CD4-positive, alpha-beta T cell treated with Interleukin-17A for 4 hours (primary cell): Measurements from ENCODE around the gene HPN.
A peak's percentile ranks its signal among the peaks of the same experiment; 100 is the strongest.
"Not testable (repeated sequence)": the region's sequence is repeated elsewhere in the genome, so short reads cannot be mapped to it uniquely, and the experiment has no call there.

Experiments used
- DNase-seq: peaks from one replicate; pipeline ENCODE4 v3.0.0-alpha.2; 2020; ENCODE audit warnings: mixed read lengths

The HPN gene

DNA sequence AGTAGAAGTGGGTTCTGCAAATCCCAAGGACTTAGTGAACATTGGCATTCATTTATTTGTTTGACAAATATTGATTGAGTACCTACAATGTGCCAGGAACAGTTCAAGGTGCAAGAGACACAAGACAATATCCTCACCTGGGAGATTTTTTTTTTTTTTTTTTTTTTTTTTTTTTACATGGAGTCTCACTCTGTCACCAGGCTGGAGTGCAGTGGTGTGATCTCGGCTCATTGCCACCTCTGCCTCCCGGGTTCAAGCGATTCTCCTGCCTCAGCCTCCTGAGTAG, 13.0 kb upstream of the HPN start:
- DNase-seq: not testable (repeated sequence)

DNA sequence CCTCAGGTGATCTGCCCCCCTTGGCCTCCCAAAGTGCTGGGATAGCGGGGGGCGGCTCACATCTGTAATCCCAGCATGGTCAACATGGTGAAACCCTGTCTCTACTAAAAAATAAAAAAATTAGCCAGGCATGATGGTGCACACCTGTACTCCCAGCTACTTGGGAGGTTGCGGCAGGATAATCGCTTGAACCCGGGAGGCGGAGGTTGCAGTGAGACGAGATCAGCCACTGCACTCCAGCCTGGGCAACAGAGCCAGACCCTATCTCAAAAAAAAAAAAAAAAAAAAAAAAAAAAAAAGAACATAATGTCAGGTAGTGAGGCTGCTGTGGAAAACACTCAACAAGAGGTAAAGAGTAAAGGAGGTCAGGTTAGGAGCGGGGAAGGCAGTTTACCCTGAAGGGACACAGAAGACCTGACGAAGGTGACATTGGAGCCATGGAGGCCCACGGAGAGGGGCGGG, 12.2 kb upstream of the HPN start:
- DNase-seq: not testable (repeated sequence)

DNA sequence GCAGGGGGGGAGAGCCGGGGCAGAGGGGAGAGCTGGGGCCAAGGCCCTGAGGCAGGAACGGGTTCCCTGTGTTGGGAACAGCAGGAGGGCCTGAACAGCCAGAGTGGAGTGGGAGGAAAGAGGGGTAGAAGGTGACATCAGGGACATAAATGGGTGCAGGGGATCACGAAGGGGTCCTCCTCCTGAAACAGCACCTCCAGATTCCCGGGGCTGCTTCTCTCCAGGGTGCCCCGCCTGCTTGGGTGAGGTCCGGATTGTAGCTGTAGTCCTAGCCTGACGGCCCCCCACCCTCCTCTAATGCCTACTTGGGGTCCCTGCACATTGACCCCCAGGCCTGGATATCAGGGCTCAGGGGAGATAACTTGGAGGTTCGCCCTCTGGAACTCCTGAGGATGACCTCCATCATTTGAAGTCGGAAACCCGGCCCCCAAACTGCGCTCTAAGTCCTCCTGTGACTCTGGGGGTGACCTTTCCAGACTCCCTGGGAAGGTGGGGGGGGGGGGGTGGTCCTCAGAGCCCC, 11.7 kb upstream of the HPN start:
- no peak for DNase-seq

DNA sequence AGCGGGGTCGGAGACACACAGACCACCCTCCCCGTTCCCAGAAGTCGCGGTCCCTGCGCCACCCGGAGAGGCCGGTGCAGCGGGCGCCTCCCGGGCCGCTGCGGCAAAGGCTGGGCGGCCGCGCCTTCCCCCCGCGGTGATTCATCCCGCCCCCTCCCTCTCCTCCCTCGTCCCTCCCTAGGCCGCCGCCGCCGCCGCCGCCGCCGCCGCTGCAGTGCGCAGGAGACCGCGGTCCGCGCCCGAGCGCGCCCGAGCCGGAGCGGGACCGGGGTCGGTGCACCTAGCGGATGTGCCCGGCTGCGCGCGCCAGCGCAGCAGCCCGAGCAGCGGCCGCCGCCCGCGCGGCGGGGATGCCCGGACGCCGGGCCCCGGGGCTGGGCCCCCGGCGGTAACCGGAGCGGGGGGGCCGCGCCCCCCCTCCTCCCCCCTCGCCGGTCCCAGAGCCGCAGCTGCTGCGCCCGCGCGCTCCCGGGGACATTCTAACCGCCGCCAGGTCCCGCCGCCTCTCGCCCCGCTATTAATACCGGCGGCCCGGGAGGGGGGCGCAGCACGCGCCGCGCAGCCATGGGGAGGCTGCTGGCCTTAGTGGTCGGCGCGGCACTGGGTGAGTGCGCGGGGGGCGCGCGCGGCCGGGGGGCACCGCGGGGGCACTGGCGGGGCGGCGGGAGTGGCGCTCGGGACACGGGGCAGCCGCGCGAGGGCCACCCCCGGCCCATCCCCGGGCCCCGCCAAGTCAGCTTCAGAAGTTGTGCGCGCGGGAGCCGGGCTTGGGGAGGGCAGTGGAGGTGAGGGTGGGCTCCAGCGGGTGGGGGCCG, 11.1 kb upstream of the HPN start, which contains the start of gene SCN1B:
Gene SCN1B, plus strand, starts transcription at position 214 of the 815 bp plus-strand sequence. Its CDS starts 351 bp downstream, at position 565.
- DNase-seq: peak; percentile 82

DNA sequence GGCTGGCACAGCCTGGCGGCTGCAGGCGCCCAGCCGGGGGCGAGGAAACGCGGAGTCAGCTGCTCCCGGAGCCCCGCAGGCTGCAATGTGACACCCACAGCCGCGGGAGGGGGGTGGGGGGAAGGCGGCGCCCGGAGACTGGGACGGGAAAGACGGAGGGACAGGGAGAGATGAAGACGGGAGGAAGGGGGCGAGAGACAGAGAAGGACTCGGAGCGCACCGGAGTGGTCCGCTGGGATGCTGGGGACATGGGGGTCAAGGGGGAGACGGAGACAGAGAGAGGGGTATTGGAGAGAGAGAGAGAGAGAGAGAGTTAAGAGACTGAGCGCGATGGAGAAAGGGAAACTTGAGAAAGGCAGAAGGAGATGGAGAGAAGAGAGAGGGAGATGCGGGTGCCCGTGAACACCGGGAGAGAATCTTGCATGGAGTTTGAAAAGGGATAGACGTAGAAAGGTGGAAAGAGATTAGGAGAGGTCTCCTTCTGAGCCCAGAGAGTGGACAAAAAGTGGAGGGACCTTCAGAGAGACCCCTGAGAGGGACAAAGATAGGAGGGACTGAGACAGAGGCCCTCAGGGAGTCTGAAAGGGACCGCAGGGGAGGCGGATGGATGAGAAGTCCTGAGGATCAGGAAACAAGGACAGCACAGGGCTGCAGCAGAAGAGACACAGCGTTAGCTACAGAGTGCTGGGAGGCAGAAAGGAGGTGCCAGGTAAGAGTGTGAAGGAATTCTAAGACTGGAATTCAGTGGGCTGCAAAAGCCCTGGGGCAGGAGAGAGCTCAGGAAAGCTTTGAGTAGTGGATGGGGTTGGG, 10.2 kb upstream of the HPN start:
- no peak for DNase-seq

DNA sequence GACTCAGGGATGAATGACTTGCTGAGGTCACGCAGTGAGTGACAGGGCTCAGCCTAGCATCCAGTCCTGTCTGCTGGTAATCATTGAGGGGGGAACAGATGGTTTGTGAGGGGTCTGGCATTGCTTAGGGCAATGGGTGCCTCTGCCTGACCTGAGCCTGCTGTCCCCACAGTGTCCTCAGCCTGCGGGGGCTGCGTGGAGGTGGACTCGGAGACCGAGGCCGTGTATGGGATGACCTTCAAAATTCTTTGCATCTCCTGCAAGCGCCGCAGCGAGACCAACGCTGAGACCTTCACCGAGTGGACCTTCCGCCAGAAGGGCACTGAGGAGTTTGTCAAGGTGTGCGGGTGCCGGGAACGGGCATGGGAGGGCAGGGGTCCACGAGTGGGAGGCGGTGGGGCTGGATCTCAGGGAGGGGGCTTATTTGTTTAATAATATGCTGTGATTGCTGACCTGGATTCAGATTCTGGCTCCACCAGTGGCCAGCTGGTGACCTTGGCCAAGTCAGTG, 9.1 kb upstream of the HPN start:
- DNase-seq: no peak

DNA sequence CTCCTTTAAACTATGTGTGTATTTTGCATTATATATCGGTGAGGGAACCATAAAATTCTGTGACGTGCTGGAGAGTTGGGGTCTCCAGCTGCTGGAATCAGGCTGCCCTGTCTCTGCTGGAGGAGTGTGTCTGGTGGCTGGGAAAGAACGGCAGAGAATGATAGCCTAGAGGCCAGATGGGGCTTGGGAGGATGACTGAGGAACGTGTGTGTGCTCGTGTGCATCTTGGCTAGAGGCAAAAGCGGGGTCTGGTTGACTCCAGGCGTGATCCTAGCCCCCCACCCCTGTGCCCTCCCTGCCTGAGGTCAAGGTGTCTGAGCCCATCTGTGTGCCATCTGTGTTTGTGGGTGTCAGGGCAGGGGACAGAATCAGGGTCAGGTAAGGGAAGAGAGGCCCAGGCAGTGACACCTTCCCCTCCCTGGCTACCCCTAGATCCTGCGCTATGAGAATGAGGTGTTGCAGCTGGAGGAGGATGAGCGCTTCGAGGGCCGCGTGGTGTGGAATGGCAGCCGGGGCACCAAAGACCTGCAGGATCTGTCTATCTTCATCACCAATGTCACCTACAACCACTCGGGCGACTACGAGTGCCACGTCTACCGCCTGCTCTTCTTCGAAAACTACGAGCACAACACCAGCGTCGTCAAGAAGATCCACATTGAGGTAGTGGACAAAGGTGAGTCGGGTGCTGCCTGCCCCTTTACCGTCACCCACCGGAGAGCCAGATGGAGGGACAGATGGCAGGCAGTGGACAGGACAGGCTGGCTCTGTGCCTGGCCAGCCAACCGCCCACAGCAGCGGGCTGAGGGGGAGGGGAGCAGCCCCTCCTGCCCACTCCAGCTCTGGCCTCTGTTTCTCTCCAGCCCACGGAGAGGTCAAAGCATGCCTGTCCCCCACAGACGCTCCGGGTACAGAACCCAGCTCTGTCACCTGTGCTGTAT, 8.2 kb upstream of the HPN start:
- no peak for DNase-seq

DNA sequence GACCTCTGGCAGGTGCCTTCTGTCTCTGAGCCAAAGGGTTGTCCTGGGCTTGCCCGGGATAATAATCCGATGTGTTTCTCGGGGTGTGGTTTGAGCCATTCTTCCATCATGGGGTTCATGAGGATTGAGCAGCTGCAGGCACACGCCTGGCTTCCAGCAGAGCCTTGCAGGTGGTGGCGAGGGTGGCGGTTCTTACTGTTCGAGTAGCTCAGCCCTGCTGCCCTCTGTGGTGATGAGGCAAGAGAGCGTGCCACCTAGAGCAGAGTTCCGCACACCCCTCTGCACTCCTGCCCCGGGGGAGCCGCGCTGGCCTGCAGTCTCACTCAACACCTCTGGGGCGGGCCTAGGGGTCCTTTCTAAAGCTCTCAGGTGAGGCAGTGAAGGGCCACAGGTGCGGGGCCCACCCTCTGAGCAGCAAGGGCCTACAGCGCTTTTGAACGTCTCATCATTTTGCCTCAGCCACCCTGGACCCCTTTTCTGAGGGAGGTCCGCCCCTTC, 7.5 kb upstream of the HPN start:
- DNase-seq: no peak

DNA sequence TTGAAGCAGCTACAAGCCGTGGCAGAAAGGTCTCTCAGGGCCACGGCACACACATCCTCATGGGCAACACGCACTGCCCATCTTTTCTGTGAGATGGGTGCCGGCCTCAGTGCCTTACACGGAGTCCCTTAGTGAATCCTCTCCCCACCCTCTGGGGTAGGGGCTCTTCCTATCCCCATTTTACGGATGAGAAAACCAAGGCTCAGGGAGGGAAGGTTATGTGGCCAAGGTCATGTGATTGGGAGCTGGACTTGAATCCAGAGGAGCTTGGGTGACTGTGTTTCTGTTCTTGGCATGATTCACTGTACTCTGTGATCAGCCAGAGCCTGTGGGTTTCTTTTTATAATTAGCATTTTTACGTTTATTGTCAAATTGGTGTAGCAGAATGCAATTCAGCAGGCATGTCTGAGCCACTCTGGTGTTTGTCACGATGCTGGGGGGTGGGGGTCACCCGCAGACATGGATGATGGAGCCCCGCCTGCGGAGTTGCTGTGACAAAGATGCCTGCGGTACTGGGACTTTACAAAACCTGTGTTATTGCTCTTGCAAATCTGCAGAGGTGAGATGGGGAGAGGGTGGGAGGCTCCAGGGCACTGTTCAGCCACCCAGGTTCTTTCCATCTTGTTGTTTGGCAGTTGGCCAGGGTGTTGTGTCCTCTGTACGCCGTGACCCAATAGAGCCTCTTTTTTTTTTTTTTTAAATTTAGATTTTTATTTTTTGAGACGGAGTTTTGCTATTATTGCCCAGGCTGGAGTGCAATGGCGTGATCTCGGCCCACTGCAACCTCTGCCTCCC, 6.7 kb upstream of the HPN start:
- no peak for DNase-seq

DNA sequence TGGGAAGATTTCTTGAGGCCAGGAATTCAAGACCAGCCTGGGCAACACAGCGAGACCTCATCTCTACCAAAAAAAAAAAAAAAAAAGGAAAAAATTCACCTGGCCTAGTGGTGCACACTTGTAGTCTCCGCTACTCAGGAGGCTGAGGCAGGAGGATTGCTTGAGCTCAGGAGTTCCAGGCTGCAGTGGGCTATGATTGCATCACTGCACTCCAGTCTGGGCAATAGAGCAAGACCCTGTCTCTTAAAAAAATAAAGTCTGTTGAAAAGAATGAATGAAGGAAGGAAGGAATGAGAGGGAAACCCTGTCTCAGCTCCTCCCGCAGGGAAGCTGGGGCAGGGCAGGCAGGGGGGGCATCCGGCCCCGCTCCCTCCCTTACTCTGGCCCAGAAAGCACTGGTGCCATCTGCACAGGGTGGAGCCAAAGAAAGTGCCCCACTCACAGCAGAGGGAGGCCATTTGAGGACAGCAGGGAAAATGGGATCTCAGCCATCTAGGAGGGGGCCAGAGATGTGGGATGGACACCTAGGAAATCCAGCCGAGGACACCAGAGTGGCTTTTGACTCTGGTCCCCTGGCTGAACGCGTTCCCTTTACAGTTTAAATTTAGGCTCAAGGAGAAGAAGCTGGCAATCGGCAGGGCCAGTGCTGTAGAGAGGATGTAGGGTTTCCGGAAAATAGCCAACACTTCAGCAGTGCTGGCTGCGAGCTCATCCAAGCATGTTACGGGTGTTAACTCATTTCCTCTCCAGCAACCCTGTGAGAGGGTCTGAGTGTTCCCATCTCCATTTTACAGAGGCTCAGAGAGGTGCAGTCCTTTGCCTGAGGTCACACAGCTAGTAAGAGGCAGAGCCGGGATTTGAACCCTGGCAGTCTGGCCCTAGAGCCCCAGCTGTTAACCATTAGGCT, 3.6 kb upstream of the HPN start:
- no peak for DNase-seq

DNA sequence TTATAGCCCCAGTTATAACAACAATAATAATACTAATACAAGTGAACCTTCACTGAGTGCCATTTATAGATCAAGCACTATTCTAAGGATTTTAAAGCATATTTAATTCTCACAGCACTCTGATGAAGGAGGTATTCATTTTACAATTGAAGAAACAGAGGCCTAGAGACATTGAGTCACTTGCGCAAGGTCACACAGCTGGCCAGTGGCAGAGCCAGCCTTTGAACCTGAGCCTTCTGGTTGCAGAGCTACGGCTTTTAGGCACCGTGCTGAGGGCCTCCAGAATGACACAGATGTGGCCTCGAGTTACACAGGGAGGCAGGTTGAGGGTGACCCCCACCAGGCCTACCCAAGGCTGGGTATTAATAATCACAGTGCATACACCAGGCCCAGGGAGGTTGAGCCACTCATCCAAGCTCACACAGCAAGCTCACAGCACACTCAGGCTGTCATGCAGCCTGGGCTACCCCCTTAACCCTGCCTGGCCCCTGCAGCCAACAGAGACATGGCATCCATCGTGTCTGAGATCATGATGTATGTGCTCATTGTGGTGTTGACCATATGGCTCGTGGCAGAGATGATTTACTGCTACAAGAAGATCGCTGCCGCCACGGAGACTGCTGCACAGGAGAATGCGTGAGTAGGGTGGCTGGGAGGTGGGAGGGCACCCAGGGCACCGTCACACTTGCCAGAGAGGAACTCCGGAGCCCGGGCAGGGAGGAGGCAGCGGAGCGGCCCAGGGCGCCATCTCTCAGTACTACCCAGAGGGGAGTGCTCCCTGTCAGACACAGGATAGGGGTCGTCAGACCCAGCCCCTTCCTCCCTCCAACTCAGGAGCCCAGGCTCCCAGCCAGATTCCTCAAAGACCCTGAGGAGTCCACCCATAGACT, 2.7 kb upstream of the HPN start:
- no peak for DNase-seq

DNA sequence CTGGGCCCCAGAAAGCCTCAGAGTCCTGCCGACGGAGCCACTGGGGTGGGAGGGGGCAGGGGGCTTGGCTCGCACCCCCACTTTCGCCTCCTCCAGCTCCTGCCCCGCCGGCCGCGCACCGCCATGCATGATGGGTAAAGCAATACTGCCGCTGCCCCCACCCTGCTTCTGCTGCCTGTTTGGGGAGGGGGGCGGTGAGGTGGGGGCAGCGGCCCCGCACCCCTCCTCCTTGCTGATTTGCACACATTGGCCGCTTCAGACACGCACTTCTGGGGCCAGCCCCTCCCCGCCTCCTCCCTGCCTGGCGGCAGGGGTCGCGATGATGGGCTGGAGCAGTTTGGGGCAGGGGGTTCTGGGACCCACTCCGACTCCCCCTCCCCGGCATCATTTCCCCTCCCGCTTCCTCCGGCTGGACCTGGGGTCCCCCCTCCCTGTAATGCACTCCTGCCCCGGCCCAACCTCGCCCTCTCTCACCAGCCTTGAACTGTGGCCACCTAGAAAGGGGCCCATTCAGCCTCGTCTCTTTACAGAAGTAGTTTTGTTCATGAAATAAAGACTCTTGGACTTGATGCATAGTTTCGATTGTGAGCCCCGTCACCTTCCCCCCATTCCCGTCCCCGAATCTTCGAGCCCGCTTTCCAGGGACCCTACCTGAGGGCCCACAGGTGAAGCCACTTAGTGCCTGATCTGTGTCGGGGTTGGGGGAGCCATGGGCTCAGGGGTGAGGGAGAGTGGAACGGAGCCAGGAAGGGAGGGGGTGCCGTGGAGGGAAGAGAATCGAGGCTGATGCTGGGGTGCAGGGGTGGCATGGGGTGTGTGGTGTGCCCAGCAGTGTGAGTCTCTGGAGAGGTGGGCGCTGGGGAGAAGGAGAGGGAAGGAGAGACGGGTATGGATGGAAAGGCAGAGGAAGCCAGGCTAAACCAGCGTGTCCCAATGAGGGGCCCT, 1.4 kb upstream of the HPN start:
- DNase-seq: no peak

DNA sequence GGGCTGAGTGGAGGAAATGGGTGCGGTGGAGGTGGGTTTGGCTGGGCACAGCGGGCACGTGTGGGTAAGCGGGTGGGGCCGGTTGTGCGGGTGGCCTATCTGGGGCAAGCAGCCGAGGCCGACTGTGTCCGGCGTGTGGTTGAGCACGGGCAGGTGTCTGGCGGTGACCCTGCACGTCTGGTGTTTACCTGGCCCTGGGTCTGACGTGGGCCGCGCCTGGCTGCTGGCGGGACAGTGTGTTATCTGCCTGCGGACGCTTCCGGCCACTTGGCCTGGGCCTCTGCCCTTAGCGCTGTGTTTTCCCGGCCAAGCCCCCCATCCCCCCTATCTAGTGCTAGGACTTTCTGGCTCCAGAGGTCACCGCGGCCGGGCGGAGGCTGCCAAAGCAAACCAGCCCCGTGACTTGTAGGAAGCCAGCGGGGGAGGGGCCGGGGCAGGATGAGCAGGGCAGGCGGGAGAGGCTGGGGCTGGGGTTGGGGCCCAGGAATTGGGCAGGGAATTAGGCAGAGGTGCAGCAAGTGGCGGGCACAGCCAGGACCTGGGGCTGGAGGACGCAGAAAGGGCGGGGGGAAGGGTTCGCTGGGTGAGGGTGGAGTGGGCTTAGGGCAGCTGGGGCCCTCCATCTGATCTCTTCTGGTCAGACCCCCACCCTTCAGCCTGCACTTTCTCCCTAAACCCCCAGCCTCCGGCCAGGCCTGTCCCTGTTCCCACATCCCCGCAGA, 534 bp upstream of the HPN start:
- peak; percentile 64 for DNase-seq

DNA sequence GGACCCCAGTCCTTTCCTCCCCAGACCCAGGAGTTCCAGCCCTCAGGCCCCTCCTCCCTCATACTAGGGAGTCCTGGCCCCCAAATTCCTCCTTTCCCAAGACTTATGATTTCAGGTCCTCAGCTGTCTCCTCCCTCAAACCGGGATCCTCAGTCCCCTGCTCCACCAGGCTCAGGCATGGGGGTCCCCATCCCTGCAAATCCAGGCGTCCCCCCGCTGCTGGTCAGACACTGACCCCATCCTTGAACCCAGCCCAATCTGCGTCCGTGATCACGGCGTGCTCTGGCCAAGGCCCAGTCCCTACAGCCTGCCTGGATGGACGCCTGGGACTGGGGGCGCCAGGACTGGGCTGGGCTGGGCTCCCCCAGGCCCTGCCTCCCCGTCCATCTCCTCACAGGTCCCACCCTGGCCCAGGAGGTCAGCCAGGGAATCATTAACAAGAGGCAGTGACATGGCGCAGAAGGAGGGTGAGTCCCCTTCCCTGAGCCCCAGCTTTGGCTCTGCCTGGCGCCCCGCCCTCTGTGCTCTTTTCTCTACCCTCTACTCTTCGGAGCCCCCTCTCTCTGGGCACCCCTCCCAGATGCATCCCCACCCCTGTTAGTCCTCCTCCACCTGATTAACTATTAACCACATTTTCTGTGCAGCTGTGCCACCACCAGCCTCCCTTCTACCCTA, 672 bp downstream of the HPN start:
- no peak for DNase-seq

DNA sequence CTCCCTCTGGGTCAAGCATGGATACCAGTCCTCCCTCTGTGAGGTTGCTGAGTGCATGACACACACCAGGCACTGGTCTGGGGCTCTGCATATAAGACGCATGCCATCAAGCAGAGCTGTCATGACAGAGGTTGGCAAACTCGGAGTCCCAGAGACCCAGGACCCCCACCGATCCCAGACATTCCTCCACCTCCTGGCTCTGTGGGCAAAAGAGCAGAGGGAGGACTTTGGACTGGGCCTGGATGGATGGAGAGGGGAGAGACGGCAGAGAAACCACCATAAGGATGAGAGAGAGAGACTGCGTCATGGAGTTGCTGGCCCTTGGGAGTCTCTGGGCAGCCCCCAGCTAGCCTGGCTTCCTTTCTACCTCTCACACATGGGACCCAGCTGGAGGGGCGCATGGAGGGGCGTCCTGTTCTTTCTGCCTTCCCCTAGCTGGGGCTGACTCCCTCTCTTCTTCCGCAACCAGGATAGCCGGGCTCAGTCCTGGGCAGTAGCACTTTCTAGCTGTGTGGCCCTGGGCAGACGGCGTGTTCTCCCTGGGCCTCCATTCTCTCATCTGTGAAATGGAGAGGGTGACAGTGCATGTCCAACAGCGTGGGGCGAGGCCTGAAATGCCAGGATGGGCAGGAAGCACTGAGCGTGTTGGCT, 1.6 kb downstream of the HPN start:
- DNase-seq: no peak

DNA sequence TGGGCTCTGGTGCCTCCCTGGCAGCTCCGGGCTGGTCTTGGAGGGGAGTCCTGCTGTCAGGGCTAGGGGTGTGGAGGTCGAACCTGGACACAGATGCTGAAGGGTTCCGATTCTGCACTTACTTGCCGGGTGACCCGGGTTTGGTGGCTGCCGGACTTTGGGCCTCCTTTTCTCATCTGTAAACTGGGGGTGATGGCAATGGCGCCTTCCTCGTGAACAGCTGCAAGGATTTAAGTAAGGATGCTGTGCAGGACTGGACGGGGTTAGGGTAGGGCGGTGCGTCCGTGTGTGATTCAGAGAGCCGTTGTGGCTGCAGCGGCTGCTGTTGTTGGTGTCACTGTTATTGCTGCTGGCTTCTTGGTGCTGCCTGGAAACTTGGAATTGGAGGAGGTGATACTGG, 2.4 kb downstream of the HPN start:
- DNase-seq: no peak
